GM18505 (cell line): ENCODE results near the gene NXT2.

Source experiments
- ATAC-seq: cut with Tn5 transposase; IDR thresholded peaks from one replicate; pipeline ENCODE4 v1.9.1; 2021; ENCODE audit not compliant: unreplicated experiment
- POLR2A ChIP-seq: IDR thresholded peaks from 4 replicates; pipeline ENCODE4 v1.6.1; 2011; ENCODE audit warnings: borderline replicate concordance; ENCODE audit not compliant: insufficient read depth, insufficient read length; ENCODE audit errors: extremely low read depth

Gene NXT2

GRCh38 chrX:109578916-109579315, 42.3 kb downstream of the NXT2 start:
- ATAC-seq = no peak
- no peak for TF ChIP-seq POLR2A

GRCh38 chrX:109585488-109585887, 48.8 kb downstream of the NXT2 start:
- no peak for TF ChIP-seq POLR2A
- no peak for ATAC-seq

DNA sequence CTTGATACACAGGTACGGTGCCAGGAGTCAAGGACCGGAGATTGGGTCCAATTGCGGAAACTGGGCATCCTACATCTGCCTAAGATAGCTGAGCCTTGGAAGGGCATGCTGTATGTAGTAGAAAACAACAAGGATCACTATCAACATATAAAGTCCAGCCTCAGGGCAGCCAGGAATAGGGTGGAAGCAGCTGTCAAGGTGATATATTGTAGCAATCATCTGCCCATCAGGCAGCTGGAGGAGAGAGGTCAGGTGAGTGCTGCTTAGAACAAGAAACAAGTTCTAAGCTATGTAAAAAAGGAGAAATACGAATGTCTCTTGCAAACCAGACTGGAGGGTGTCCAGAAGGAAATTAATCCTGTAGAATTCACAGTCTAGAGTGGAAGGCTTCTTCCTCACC, 53.5 kb downstream of the NXT2 start:
- ATAC-seq = no peak
- no peak for TF ChIP-seq POLR2A
